Stimulated activated CD4-positive, alpha-beta T cell treated with anti-CD3 and anti-CD28 coated beads, TNF-alpha, amount 100 ng/mL, for 48 hours (primary cell): ENCODE measurements around the gene FRMPD1.

ENCODE experiments used
- DNase-seq, 3 donors: peaks; one replicate each; pipeline ENCODE4 v3.0.0-alpha.2; 2020; ENCODE audit warnings: low read depth in 3 of 3

FRMPD1 gene

GRCh38 chr9:37635808-37636207, 14.9 kb upstream of the FRMPD1 start:
- DNase-seq, result no peak

GRCh38 chr9:37636511-37637448, 14.0 kb upstream of the FRMPD1 start:
- no peak for DNase-seq

- no peak for DNase-seq
Observed at GRCh38 chr9:37639109-37639762, 11.5 kb upstream of the FRMPD1 start.

GRCh38 chr9:37639841-37640240, 10.9 kb upstream of the FRMPD1 start:
- DNase-seq, result no peak

- DNase-seq, result no peak
Observed at GRCh38 chr9:37640246-37640645, 10.5 kb upstream of the FRMPD1 start.

DNA sequence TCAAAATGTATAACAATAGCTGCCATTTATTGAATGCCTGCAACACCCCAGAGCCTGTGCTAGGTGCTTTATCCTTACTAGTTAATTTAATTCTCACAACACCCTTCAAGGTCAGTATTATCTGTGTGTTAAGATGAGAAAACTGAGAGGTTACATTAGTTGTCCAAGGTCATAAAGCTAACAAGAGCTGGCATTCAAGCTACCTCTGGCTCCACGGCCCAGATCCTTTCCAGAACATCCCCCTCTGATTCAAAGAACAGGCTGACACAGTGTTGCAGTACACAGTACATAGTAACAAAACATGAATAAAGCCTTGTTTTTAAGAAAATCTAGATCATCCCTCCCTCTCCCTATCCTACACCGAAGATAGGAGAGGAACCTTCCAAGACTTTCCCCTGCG, 9.4 kb upstream of the FRMPD1 start:
- DNase-seq, result no peak

DNA sequence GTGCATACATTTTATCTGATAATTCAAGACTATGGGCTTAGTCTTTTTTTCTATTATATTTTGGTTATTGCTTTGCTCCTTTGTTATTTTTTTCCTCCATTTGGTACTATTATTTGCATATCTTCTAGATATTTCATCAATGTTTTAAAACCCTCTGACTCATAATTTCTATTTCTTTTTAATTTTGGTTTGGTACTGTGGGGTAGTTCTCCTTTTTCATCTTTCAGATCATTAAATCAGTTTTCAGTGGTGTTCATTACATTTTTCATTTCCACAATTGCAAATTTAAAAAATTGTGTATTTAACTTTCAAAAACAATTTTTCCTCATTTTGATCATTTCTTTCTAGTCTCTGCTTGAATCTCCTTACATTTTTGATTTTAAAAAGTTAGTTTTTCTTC, 7.5 kb upstream of the FRMPD1 start:
- no peak for DNase-seq

DNA sequence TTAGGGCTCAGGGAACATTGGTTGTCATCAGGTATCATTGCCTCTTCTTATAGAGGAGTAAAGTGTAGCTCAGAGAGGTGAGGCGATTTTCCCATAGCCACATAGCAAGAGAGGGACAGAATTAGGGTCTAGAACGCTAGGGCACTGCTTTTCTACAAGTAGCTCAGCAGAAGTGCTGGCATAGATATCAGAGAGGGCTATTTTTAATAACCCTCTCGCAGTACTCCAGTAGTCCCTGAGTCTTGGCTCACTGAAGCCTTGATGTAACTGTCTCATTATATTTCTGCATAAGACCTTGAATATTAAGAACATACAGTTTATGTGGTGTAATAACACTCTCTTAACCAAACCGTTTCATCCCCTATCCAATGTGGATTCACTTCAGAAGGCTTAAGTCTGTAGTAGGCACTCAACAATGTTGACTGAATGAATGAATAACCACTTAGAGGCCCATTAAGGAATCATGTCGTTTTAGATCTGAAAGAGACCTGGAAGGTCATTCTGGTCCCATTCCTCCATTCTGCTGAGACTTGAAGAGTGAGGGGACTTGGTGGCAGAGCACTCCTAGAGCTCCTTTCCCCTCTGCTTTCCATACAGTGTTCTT, 4.7 kb upstream of the FRMPD1 start:
- DNase-seq, result no peak

- no peak for DNase-seq
Observed at GRCh38 chr9:37650299-37650872, 368 bp upstream of the FRMPD1 start.

DNA sequence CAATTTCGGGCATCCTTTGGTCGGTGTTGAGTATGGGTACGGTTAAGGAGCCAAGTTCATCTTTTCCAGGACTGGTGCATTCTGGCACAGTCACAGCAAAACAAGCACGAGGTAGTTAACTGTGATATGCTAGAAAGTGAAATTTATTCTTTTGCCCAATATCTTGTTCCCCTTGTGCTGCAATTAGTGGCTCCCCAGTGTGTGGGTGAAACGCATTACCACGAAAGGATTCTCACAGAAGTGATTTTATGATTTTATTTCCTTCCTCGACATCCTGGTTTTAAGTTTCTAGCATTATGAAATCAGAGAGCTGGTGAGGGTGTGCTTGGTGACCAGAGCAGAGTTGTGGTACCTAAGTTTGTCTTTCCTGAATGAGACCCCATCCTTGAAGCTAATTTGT, 1.5 kb downstream of the FRMPD1 start:
- DNase-seq, result no peak

DNA sequence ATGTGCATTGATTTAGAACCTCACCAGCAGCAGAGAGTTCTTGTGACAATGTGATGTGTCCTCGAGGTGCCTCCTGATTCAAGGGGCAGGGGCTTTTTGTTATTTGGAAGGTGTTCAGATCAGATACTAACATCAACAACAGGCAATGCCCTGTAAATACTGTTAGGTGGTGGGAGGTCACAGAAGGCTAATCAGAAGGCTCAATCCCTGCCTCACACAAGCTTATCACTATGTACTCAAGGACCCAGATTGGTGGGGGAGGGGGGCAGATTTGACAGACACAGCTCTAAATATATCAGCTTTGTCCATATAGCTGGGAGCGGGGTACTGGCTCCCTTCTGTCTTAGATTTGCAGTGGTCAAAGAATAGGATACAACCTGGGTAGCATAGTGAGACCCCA, 2.6 kb downstream of the FRMPD1 start:
- DNase-seq, result no peak

GRCh38 chr9:37656936-37657335, 6.2 kb downstream of the FRMPD1 start:
- DNase-seq, result no peak

DNA sequence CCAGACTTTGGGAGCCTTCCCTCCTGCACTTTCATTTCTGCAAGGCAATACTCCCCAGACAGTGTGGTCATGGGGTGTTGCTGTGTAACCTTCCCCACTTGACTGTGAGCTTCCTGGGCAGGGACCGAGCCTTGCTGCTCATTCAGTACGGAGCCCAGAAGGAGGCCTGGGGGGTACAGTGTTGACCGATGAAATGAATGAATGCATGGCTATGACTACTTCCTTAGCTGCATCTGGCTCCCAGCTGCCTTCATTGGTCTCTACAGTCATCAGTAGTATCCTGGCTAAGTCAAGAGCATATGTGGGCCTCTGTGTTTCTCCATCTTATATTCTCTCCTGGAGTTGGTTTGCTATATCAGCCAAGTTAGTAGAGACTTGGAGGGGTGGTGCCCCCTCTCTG, 9.9 kb downstream of the FRMPD1 start:
- DNase-seq, result no peak

- DNase-seq, result no peak
Observed at GRCh38 chr9:37663926-37664325, 13.2 kb downstream of the FRMPD1 start.

- no peak for DNase-seq
Observed at GRCh38 chr9:37667706-37668105, 17.0 kb downstream of the FRMPD1 start.

DNA sequence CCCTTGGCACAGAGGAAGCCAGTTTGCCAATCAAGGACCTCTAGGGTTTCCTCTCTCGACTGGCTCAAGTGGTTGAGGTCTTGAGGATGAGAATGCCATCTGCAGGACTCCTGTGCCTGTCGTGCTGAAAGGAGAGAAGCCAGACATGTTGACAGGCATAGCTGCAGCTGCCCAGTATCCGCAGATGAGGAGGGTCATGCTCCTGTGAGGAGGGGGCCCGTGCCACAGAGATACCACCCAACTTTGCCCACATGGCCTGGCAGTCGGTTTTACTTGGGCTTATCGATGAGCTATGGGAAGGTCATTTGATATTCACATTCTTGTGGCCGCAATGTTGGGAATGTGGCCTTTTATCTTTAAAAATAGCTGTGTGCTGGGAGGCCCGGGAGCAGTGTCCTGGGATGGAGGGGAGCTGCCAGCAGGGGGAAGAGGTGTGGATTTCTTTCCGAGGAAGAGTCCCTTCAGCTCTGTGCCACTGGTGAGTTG, 17.4 kb downstream of the FRMPD1 start:
- no peak for DNase-seq

DNA sequence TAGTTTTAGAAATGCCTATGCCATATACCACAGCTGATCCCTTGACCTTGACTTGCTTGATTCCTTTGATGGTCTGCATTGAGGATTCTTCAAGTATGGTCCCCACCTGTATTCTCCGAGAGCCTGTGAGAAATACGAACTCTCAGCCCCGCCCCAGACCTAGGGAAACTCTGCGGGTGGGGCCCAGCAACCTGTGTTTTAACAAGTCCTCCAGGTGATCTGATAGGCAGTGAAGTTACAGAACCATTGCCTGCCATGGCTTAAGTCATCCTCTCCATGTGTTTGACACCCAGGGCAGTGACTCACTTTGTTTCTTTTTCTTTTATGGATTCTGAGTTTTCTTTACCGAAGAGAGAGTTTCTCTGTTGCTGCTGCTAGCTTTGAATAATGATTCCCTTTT, 18.5 kb downstream of the FRMPD1 start:
- DNase-seq, result no peak

- DNase-seq, result no peak
Observed at GRCh38 chr9:37675661-37676060, 24.9 kb downstream of the FRMPD1 start.

DNA sequence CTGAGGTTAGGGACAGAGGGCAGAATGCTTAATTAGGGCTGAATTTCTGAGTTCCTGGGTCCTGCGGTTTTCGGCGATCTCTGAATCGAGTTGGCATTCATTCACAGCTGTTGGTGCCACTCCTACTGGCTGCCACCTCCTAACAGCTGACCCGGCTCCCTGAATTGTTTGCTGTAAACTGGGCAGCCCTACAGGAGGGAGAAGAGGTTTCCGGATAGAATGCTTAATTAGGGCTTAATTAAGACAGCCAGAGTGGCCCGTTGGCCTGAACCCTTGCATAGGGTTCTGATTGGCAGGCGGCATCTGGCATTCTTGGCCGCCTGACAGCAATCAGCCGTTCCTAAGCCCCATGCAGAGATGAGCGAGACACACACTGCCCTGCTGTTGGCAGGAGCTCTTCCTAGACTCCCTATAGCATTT, 25.7 kb downstream of the FRMPD1 start:
- DNase-seq, result no peak

GRCh38 chr9:37677435-37677834, 26.7 kb downstream of the FRMPD1 start:
- no peak for DNase-seq

DNA sequence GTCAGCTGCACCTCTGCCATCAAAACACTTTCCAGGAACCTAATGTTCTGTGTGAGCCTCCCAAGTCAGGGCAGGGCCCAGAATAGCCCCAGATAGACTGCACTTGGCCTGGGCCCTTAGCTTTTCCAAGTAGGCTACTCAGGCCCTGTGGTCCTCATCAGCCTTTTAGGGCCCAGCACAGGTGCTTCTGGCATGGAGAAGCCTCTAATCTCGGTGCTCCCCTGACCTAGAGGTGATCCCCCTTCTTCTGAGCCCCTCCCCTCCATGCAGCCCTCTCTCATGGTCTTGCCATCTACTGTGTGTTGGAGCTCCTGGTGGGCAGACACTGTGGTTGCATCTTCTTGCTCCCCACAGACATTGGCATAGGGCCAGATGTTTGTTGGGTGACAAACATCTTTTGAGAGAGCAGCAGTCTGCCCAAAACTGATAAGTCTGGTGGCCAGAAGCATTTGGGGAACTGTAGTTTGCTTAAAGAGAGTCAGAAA, 28.1 kb downstream of the FRMPD1 start:
- DNase-seq, result no peak
